HepG2 (cell line): ENCODE results near the gene STAT6. TPM values are rescaled to one million over a fixed set of nuclear protein-coding genes. Genes with fewer than 3 reads are reported as not detected.
A peak's percentile ranks its signal among the peaks of the same experiment; 100 is the strongest.

Experiments
- ATAC-seq: fragments of 200-7000 bp; cut with Tn5 transposase; 3 replicates; pipeline ENCODE4 v1.9.1; 2020; ENCODE audit warnings: mild to moderate bottlenecking, moderate library complexity
- BruUV-seq: library from RNA; stranded (reverse); fragments of 400-500 nt; replicated peaks from 2 replicates; lab custom pipeline; 2021; lab: Mats Ljungman, UMichigan
- CTCF ChIA-PET: fragments of 300-600 bp; formaldehyde crosslinking; extraction: SDS; loops from one replicate; lab custom pipeline; 2021; ENCODE audit warnings: low total read pairs, inconsistent platforms, low intra/inter-chr PET ratio; lab: Yijun Ruan, JAX
- POLR2A ChIA-PET: fragments of 350-600 bp; sonication (Branson Sonifier 250); formaldehyde crosslinking; loops from one replicate; lab custom pipeline; 2020; ENCODE audit warnings: antibody characterized with exemption, inconsistent platforms; lab: Yijun Ruan, JAX
- DNase-seq: peaks from one replicate; pipeline ENCODE4 v3.0.0-alpha.2; 2015; ENCODE audit warnings: low spot score
- FAIRE-seq: peaks from 3 replicates; lab custom pipeline; 2011; peaks lifted over from hg19 to GRCh38; lab: Jason Lieb, UNC
- H2AFZ ChIP-seq: one replicate; pipeline ENCODE4 v1.6.1; 2011; ENCODE audit warnings: low read length, inconsistent platforms
- H3K27ac ChIP-seq: fragments of 300-600 bp; 3 replicates; pipeline ENCODE4 v1.8.0; 2011; ENCODE audit warnings: mixed run types, mild to moderate bottlenecking, mixed read lengths, low read length, inconsistent platforms; ENCODE audit not compliant: insufficient read depth; ENCODE audit errors: extremely low read length
- H3K27me3 ChIP-seq, 2 experiments: fragments of 200-600 bp in 1 of 2; 2 replicates in 1 of 2; 3 replicates in 1 of 2; pipeline versions ENCODE4 v1.6.0 to v1.8.0; 2011; ENCODE audit warnings: low read length in 2 of 2, mild to moderate bottlenecking in 2 of 2, moderate library complexity in 2 of 2, inconsistent platforms in 1 of 2; ENCODE audit not compliant: insufficient read depth in 2 of 2, control insufficient read depth in 1 of 2
- H3K36me3 ChIP-seq, 2 experiments: fragments of 200-600 bp in 1 of 2; replicated peaks in 1 of 2; 2 replicates in 1 of 2; 3 replicates in 1 of 2; pipeline versions ENCODE4 v1.5.1 to v1.8.0; 2011; ENCODE audit warnings: low read length in 2 of 2, inconsistent platforms in 1 of 2; ENCODE audit not compliant: insufficient read depth in 2 of 2, control insufficient read depth in 1 of 2
- H3K4me1 ChIP-seq: 2 replicates; pipeline ENCODE4 v1.5.1; 2012; ENCODE audit warnings: low read length, inconsistent platforms; ENCODE audit not compliant: insufficient read depth
- H3K4me2 ChIP-seq: 2 replicates; pipeline ENCODE4 v1.6.0; 2011; ENCODE audit warnings: low read depth, low read length, inconsistent platforms
- H3K4me3 ChIP-seq, 3 experiments: fragments of 200-600 bp in 1 of 3; sonication (generic), shearing (Covaris generic) in 1 of 3; replicated peaks in 1 of 3; 2 replicates each; pipeline ENCODE4 v1.5.1; 2011 to 2016; ENCODE audit warnings: low read length in 3 of 3, inconsistent platforms in 2 of 3, low read depth in 2 of 3, mild to moderate bottlenecking in 2 of 3, control low read depth in 1 of 3, mixed read lengths in 1 of 3; ENCODE audit not compliant: insufficient read depth in 1 of 3
- H3K79me2 ChIP-seq: one replicate; pipeline ENCODE4 v1.6.1; 2011; ENCODE audit warnings: low read length, inconsistent platforms; ENCODE audit not compliant: insufficient read depth
- H3K9ac ChIP-seq: 2 replicates; pipeline ENCODE4 v1.6.0; 2011; ENCODE audit warnings: mild to moderate bottlenecking, low read depth, low read length, inconsistent platforms; ENCODE audit not compliant: insufficient read depth
- H3K9me3 ChIP-seq: 2 replicates; pipeline ENCODE4 v1.5.1; 2012; ENCODE audit warnings: mild to moderate bottlenecking, low read length
- H4K20me1 ChIP-seq: 2 replicates; pipeline ENCODE4 v1.6.0; 2011; ENCODE audit warnings: inconsistent platforms, mild to moderate bottlenecking, low read length, moderate library complexity; ENCODE audit not compliant: insufficient read depth
- CCDC6 ChIP-seq: sonication (generic); formaldehyde crosslinking; IDR thresholded peaks from 2 replicates; pipeline ENCODE4 v1.8.1; 2022; ENCODE audit warnings: mild to moderate bottlenecking, missing genetic modification reagents, moderate library complexity
- GZF1 ChIP-seq: sonication (generic); formaldehyde crosslinking; IDR thresholded peaks from 2 replicates; pipeline ENCODE4 v1.5.1; 2020; ENCODE audit warnings: mild to moderate bottlenecking, missing genetic modification reagents
- KDM5B ChIP-seq: sonication (generic); formaldehyde crosslinking; IDR thresholded peaks from 2 replicates; pipeline ENCODE4 v1.4.0; 2020; ENCODE audit warnings: missing genetic modification reagents, mild to moderate bottlenecking, borderline replicate concordance
- MTF1 ChIP-seq: sonication (generic); formaldehyde crosslinking; IDR thresholded peaks from 2 replicates; pipeline ENCODE4 v1.5.0; 2020; ENCODE audit warnings: missing genetic modification reagents
- NFYC ChIP-seq: IDR thresholded peaks from 2 replicates; pipeline ENCODE4 v1.6.1; 2016; ENCODE audit warnings: missing genetic modification reagents, missing compliant biosample characterization
- POLR2A ChIP-seq, 2 experiments: IDR thresholded peaks; 2 replicates each; pipeline ENCODE4 v1.6.1; 2011; ENCODE audit warnings: low read depth in 2 of 2, low read length in 2 of 2, mild to moderate bottlenecking in 1 of 2, moderate library complexity in 1 of 2; ENCODE audit not compliant: insufficient read depth in 1 of 2
- RBFOX2 ChIP-seq: fragments of 200-400 bp; formaldehyde crosslinking; IDR thresholded peaks from 2 replicates; pipeline ENCODE4 v1.6.1; 2017; ENCODE audit warnings: low read depth, mild to moderate bottlenecking, low read length
- REST ChIP-seq, 2 experiments: IDR thresholded peaks; 2 replicates each; pipeline ENCODE4 v1.6.1; 2011 to 2012; ENCODE audit warnings: low read length in 2 of 2, borderline replicate concordance in 1 of 2, low read depth in 1 of 2, mild to moderate bottlenecking in 1 of 2, moderate library complexity in 1 of 2
- RFX3 ChIP-seq: IDR thresholded peaks from 2 replicates; pipeline ENCODE4 v1.6.1; 2016; ENCODE audit warnings: missing biosample characterization, missing genetic modification reagents
- SMAD9 ChIP-seq: sonication (generic); formaldehyde crosslinking; IDR thresholded peaks from 2 replicates; pipeline ENCODE4 v1.5.1; 2020; ENCODE audit warnings: mild to moderate bottlenecking, missing genetic modification reagents
- SMC3 ChIP-seq: IDR thresholded peaks from 2 replicates; pipeline ENCODE4 v1.6.1; 2011; ENCODE audit warnings: low read length, improper control_type of control experiment
- SPEN ChIP-seq: sonication (generic); formaldehyde crosslinking; IDR thresholded peaks from 2 replicates; pipeline ENCODE4 v1.5.1; 2020; ENCODE audit warnings: low read depth, mild to moderate bottlenecking, missing genetic modification reagents
- ZBTB34 ChIP-seq: sonication (generic); formaldehyde crosslinking; IDR thresholded peaks from 2 replicates; pipeline ENCODE4 v1.8.0; 2022; ENCODE audit warnings: mild to moderate bottlenecking, missing genetic modification reagents
- ZBTB7B ChIP-seq: sonication (generic); formaldehyde crosslinking; IDR thresholded peaks from 2 replicates; pipeline ENCODE4 v1.4.0; 2020; ENCODE audit warnings: missing genetic modification reagents
- ZNF343 ChIP-seq: sonication (generic); formaldehyde crosslinking; IDR thresholded peaks from 2 replicates; pipeline ENCODE4 v1.4.0; 2020; ENCODE audit warnings: mild to moderate bottlenecking, missing genetic modification reagents
- ZNF414 ChIP-seq: sonication (generic); formaldehyde crosslinking; IDR thresholded peaks from 2 replicates; pipeline ENCODE4 v1.5.0; 2020; ENCODE audit warnings: missing genetic modification reagents
- ZNF564 ChIP-seq: sonication (generic); formaldehyde crosslinking; IDR thresholded peaks from 2 replicates; pipeline ENCODE4 v1.8.1; 2023; ENCODE audit warnings: mild to moderate bottlenecking, missing genetic modification reagents
- WGBS: methylation state at CpG from one replicate; pipeline ENCODE4 v1.1.6; 2017; ENCODE audit warnings: low lambda C conversion rate; 5-methylcytosine and 5-hydroxymethylcytosine counted together
- in situ Hi-C: cut with HindIII; loops from 2 replicates; pipeline ENCODE4 v1.10.0; 2017; ENCODE audit warnings: low pct_unique_long_range_greater_than_20kb; ENCODE audit not compliant: extremely low pct_ligation_motif_present
- intact Hi-C: fragments of 100-400 bp; cut with micrococcal nuclease; formaldehyde crosslinking; loops from one replicate; pipeline ENCODE4 v1.10.0; 2022; ENCODE audit not compliant: unreplicated experiment
- polyA plus RNA-seq, 8 experiments: library from polyadenylated mRNA; depleted of rRNA in 3 of 8; stranded (reverse) in 7 of 8; unstranded in 1 of 8; fragments of >200 nt; fragmentation: Illumina TruSeq in 4 of 8; extraction: Trizol in 4 of 8; gene quantifications; 2 replicates each; pipeline versions ENCODE4 v1.2.1 to v1.2.3, GENCODE V29; 2011 to 2016; ENCODE audit warnings: low read depth in 4 of 8, missing spikeins in 1 of 8, mixed read lengths in 1 of 8; ENCODE audit not compliant: insufficient read depth in 1 of 8
- total RNA-seq, 5 experiments: library from RNA; depleted of rRNA; stranded (reverse); fragments of >200 nt; fragmentation: Illumina TruSeq; extraction: Trizol; gene quantifications; 2 replicates each; pipeline ENCODE4 v1.2.3, GENCODE V29; 2016; ENCODE audit warnings: low read depth in 1 of 5

Gene STAT6
- total and polyA plus RNA-seq, 2 of the 13 experiments (the other 11 are each of a cell fraction or from before 2014, with no cell fraction given) = 28.0 to 62.2 TPM

- peak; percentile 78 for FAIRE-seq
- H3K27ac ChIP-seq = peak overlapping the region; percentile 82
- H4K20me1 ChIP-seq = no peaks in the 10 kb centered on the region
- H3K4me2 ChIP-seq = peak overlapping the region; percentile 99
- ChIA-PET CTCF (interaction anchor here (1.3 to 2.1 kb wide), 2 partner anchors 8 to 41 kb away, joined by 3 to 12 read pairs; no protein-coding TSS in a partner anchor), POLR2A (interaction anchor here (0.6 to 5.9 kb wide), 24 partner anchors 11 to 422 kb away, joined by 3 to 309 read pairs (median 13); partner anchors contain the start of genes INHBC, LRP1, LRP1-AS and NAB2)
- peaks cover 0 to 6% of the 10 kb centered on the region in 2 experiments; a peak in 3 of 5 replicates for H3K36me3 ChIP-seq
- in situ Hi-C loops = loop anchor here (5.0 kb wide), 2 partner anchors 38 to 103 kb away; partner anchors contain the start of gene ZBTB39
- 8% methylated on average over 15 of the region's 28 CpGs for WGBS
- H3K4me3 ChIP-seq = peak overlapping the region; percentile 72 to 91 (median 87)
- no peaks in the 10 kb centered on the region for H3K9me3 ChIP-seq
- H3K4me1 ChIP-seq = peaks cover 46% of the 10 kb centered on the region
- H3K79me2 ChIP-seq = no peaks in the 10 kb centered on the region
- intact Hi-C loops = loop anchor here (2.0 kb wide), 1 partner anchor 22 kb away; the partner anchor contains the start of gene NAB2
- no peak overlapping the region for H2AFZ ChIP-seq
- peak; percentile 77 for DNase-seq
- no peaks in the 10 kb centered on the region; a peak in 1 of 5 replicates for H3K27me3 ChIP-seq
- BruUV-seq = TSS peak; percentile 84
- H3K9ac ChIP-seq = peak overlapping the region; percentile 83
- peak; percentile 36 for ATAC-seq
- no peak for TF ChIP-seq ZBTB34 (CRISPR knock-in tag)
- 0 out of 2 replicates have a peak, but pooled peaks have one; percentile 46 for TF ChIP-seq RBFOX2
- TF ChIP-seq GZF1 = no peak
- TF ChIP-seq SMAD9 (CRISPR knock-in tag) = no peak
- peak; percentile 61; the same call in 1 of the 2 replicates for TF ChIP-seq ZNF343
- TF ChIP-seq SPEN (CRISPR knock-in tag) = peak; percentile 1; the same call in 1 of the 2 replicates
- TF ChIP-seq ZNF564 = 0 out of 2 replicates have a peak, but pooled peaks have one; percentile 47
- TF ChIP-seq RFX3 (CRISPR knock-in tag) = no peak
- TF ChIP-seq SMC3 = peak; percentile 7; the same call in 1 of the 2 replicates
- TF ChIP-seq NFYC (CRISPR knock-in tag) = no peak
- 0 out of 2 replicates have a peak, but pooled peaks have one; percentile 30 for TF ChIP-seq ZNF414
- TF ChIP-seq KDM5B (CRISPR knock-in tag) = peak; percentile 45; the same call in 1 of the 2 replicates
- TF ChIP-seq POLR2A (IDR thresholded peaks at IDR 0.05; ENCODE audit: insufficient read depth in 1 of 2, low read depth in 2 of 2, low read length in 2 of 2) = peak; percentile 1 to 58; a peak in 2 of 4 replicates
- TF ChIP-seq CCDC6 (CRISPR knock-in tag) = peak; percentile 70
- 0 out of 4 replicates have a peak, but pooled peaks of 1 of the 2 experiments have one; percentile 15 for TF ChIP-seq REST (IDR thresholded peaks at IDR 0.05; ENCODE audit: borderline replicate concordance in 1 of 2, low read depth in 1 of 2, low read length in 2 of 2)
- TF ChIP-seq ZBTB7B (CRISPR knock-in tag) = 0 out of 2 replicates have a peak, but pooled peaks have one; percentile 23
- TF ChIP-seq MTF1 (CRISPR knock-in tag) = no peak
Observed at GRCh38 chr12:57110104-57111030, 795 bp downstream of the STAT6 start.
